Thyroid gland (tissue), 4 donors: Measurements from ENCODE around the gene HPCAL1.

Experiments used
- CTCF ChIP-seq, 6 experiments: fragments of 200-600 bp in 3 of 6; fragments of 450-650 bp in 3 of 6; sonication (generic) in 3 of 6; IDR thresholded peaks; one replicate each; pipeline ENCODE4 v1.5.1; 2016 to 2019; ENCODE audit warnings: antibody characterized with exemption in 6 of 6, mild to moderate bottlenecking in 2 of 6, inconsistent platforms in 1 of 6, moderate library complexity in 1 of 6
- POLR2A ChIP-seq, 2 donors: fragments of 450-650 bp; IDR thresholded peaks; one replicate each; pipeline ENCODE4 v1.6.1; 2017; ENCODE audit warnings: antibody characterized with exemption in 2 of 2, mild to moderate bottlenecking in 2 of 2, moderate library complexity in 1 of 2

- TF ChIP-seq CTCF (IDR thresholded peaks at IDR 0.05), result no peak
- no peak for TF ChIP-seq POLR2A (IDR thresholded peaks at IDR 0.05)
Measured at GRCh38 chr2:10437806-10438205, 135.1 kb downstream of the HPCAL1 start.
